ENCODE results near the gene ZNF532. TPM values are rescaled to one million over a fixed set of nuclear protein-coding genes. Genes with fewer than 3 reads are reported as not detected.

Gene ZNF532
- total and polyA plus RNA-seq, 2 of the 13 experiments (the other 11 are each of a cell fraction or from before 2014, with no cell fraction given): not detected

DNA sequence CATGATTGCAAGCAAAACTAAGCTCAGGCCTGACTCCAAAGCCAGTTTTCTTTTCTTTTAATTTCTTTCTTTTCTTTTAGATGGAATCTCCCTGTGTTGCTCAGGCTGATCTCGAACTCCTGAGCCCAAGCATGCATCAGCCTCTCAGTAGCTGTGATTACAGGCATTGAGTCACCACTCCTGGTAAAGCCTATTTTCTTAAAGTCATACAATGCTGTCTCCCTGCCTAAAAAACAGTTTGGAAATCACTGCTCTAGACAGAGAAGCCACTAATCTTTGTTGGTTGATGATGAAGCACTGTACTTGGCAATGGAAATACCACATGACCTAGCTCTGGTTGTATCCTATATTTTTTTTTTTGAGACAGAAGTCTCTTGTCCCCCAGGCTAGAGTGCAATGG, 33.1 kb upstream of the ZNF532 start:
- no peaks in the 10 kb centered on the region for H3K79me2 ChIP-seq (ENCODE audit: insufficient read depth, low read length)
- no peak for ATAC-seq
- H3K36me3 ChIP-seq (replicated peaks in 1 of 2; ENCODE audit: control insufficient read depth in 1 of 2, insufficient read depth in 2 of 2, low read length in 2 of 2): no peaks in the 10 kb centered on the region
- H2AFZ ChIP-seq (ENCODE audit: low read length): no peak overlapping the region
- H3K4me2 ChIP-seq (ENCODE audit: low read depth, low read length): no peak overlapping the region
- ChIA-PET CTCF (ENCODE audit: low intra/inter-chr PET ratio, low total read pairs) (no interaction called here), POLR2A (no interaction called here)
- no peak overlapping the region for H3K9ac ChIP-seq (ENCODE audit: insufficient read depth, low read depth, low read length)
- no peaks in the 10 kb centered on the region for H3K4me1 ChIP-seq (ENCODE audit: insufficient read depth, low read length)
- no peaks in the 10 kb centered on the region for H4K20me1 ChIP-seq (ENCODE audit: insufficient read depth, low read length)
- FAIRE-seq: no peak
- H3K27ac ChIP-seq (ENCODE audit: extremely low read length, insufficient read depth, low read length): no peak overlapping the region
- H3K27me3 ChIP-seq (ENCODE audit: control insufficient read depth in 1 of 2, insufficient read depth in 2 of 2, low read length in 2 of 2): peaks cover 0 to 1% of the 10 kb centered on the region in 2 experiments; a peak in 1 of 5 replicates
- no peak overlapping the region for H3K4me3 ChIP-seq (replicated peaks in 1 of 3; ENCODE audit: insufficient read depth in 1 of 3, low read depth in 2 of 3, low read length in 3 of 3)
- no peaks in the 10 kb centered on the region for H3K9me3 ChIP-seq (ENCODE audit: low read length)
- TF ChIP-seq TAF1 (CRISPR knock-in tag; IDR thresholded peaks at IDR 0.05) (no peak), ZBTB1 (CRISPR knock-in tag; IDR thresholded peaks at IDR 0.05; ENCODE audit: borderline replicate concordance) (no peak)
- TF ChIP-seq, protein P1, sequence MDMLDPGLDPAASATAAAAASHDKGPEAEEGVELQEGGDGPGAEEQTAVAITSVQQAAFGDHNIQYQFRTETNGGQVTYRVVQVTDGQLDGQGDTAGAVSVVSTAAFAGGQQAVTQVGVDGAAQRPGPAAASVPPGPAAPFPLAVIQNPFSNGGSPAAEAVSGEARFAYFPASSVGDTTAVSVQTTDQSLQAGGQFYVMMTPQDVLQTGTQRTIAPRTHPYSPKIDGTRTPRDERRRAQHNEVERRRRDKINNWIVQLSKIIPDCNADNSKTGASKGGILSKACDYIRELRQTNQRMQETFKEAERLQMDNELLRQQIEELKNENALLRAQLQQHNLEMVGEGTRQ (IDR thresholded peaks at IDR 0.05; ENCODE audit: low read depth, low read length): 0 out of 2 replicates have a peak, but pooled peaks have one; percentile 19
- TF ChIP-seq, protein P1 (CRISPR knock-in tag; IDR thresholded peaks at IDR 0.05; ENCODE audit: borderline replicate concordance): no peak
- in situ Hi-C loops (cut with HindIII; ENCODE audit: extremely low pct_ligation_motif_present, low pct_unique_long_range_greater_than_20kb): no loop called here
- no TSS peak for BruUV-seq (replicated peaks)
- no peak for DNase-seq (ENCODE audit: low spot score)
- 7% methylated on average over 1 of the region's 1 CpG for WGBS (ENCODE audit: low lambda C conversion rate)
- intact Hi-C loops (cut with micrococcal nuclease; ENCODE audit: unreplicated experiment): no loop called here

DNA sequence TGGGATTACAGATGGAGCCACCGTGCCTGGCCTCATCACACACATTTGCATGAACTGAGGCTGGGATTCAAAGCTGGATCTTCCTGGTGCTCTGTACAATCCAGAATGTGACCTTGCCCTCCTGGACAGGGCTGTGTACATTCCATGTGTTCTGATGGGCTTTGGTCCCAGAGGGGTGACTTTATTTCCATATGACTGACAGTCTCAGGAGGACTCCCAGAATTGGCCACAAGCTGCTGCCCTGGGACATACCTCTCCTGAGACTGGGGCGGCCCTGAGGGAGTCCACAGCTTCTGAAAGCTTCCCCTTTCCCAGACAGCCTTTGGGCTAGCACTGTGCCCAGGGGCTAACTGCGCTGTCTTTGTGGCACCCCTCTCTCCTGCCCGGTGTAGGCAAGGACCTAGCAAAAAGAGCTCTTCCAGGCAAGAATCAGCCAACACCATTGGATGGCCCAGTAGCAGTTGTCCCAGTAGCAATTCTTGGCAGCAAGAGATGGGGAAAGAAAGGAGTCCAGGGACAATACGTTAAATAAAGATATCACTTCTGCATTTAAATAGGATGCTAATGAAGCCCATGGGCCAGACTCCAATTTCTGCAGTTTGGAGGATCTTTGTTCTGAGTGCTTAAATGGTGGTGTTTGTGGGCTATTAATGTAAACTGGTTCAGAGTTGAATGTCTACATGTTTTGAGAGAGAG, 26.4 kb upstream of the ZNF532 start:
- no peak overlapping the region for H3K27ac ChIP-seq (ENCODE audit: extremely low read length, insufficient read depth, low read length)
- CTCF ChIA-PET (ENCODE audit: low intra/inter-chr PET ratio, low total read pairs): no interaction called here
- H2AFZ ChIP-seq (ENCODE audit: low read length): no peak overlapping the region
- H3K4me3 ChIP-seq (replicated peaks in 1 of 3; ENCODE audit: insufficient read depth in 1 of 3, low read depth in 2 of 3, low read length in 3 of 3): no peak overlapping the region
- ATAC-seq: peak; percentile 94
- no peak overlapping the region for H3K9ac ChIP-seq (ENCODE audit: insufficient read depth, low read depth, low read length)
- DNase-seq (ENCODE audit: low spot score): peak; percentile 26
- WGBS (ENCODE audit: low lambda C conversion rate): 29% methylated on average over 4 of the region's 5 CpGs
- FAIRE-seq: no peak
- peaks cover 20% of the 10 kb centered on the region for H3K4me1 ChIP-seq (ENCODE audit: insufficient read depth, low read length)
- in situ Hi-C loops (cut with HindIII; ENCODE audit: extremely low pct_ligation_motif_present, low pct_unique_long_range_greater_than_20kb): no loop called here
- H3K4me2 ChIP-seq (ENCODE audit: low read depth, low read length): 0 out of 2 replicates have a peak overlapping the region, but pooled peaks have one; percentile 5
- H3K9me3 ChIP-seq (ENCODE audit: low read length): no peaks in the 10 kb centered on the region
- no TSS peak for BruUV-seq (replicated peaks)
- H3K36me3 ChIP-seq (replicated peaks in 1 of 2; ENCODE audit: control insufficient read depth in 1 of 2, insufficient read depth in 2 of 2, low read length in 2 of 2): no peaks in the 10 kb centered on the region
- no peaks in the 10 kb centered on the region for H3K79me2 ChIP-seq (ENCODE audit: insufficient read depth, low read length)
- POLR2A ChIA-PET: no interaction called here
- H4K20me1 ChIP-seq (ENCODE audit: insufficient read depth, low read length): no peaks in the 10 kb centered on the region
- peaks cover 0 to 11% of the 10 kb centered on the region in 2 experiments; a peak in 1 of 5 replicates for H3K27me3 ChIP-seq (ENCODE audit: control insufficient read depth in 1 of 2, insufficient read depth in 2 of 2, low read length in 2 of 2)
- intact Hi-C loops (cut with micrococcal nuclease; ENCODE audit: unreplicated experiment): no loop called here
- TF ChIP-seq ZNF282 (IDR thresholded peaks at IDR 0.05; ENCODE audit: partially characterized antibody) (no peak), ZMAT3 (CRISPR knock-in tag; conservative IDR thresholded peaks at IDR 0.05) (no peak), ZNF224 (CRISPR knock-in tag; IDR thresholded peaks at IDR 0.05) (no peak), SKI (IDR thresholded peaks at IDR 0.05; ENCODE audit: partially characterized antibody) (no peak), SYNCRIP (IDR thresholded peaks at IDR 0.05; ENCODE audit: insufficient read depth, low read depth, low read length) (no peak), ZKSCAN1 (IDR thresholded peaks at IDR 0.05; ENCODE audit: low read length) (no peak), BORCS8-MEF2B (CRISPR knock-in tag; IDR thresholded peaks at IDR 0.05) (no peak), LCORL (IDR thresholded peaks at IDR 0.05) (no peak), LCORL (CRISPR knock-in tag; IDR thresholded peaks at IDR 0.05) (peak; percentile 41; the same call in 1 of the 2 replicates), HNF4A (CRISPR knock-in tag; IDR thresholded peaks at IDR 0.05) (peak; percentile 70), ZNF232 (CRISPR knock-in tag; IDR thresholded peaks at IDR 0.05; ENCODE audit: borderline replicate concordance) (no peak)
- TF ChIP-seq, protein P2, sequence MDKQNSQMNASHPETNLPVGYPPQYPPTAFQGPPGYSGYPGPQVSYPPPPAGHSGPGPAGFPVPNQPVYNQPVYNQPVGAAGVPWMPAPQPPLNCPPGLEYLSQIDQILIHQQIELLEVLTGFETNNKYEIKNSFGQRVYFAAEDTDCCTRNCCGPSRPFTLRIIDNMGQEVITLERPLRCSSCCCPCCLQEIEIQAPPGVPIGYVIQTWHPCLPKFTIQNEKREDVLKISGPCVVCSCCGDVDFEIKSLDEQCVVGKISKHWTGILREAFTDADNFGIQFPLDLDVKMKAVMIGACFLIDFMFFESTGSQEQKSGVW (CRISPR knock-in tag; IDR thresholded peaks at IDR 0.05; ENCODE audit: borderline replicate concordance): no peak
- TF ChIP-seq, protein P3, sequence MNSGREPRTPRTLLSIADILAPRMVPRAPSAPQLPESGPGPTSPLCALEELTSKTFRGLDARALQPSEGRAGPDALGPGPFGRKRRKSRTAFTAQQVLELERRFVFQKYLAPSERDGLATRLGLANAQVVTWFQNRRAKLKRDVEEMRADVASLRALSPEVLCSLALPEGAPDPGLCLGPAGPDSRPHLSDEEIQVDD (CRISPR knock-in tag; IDR thresholded peaks at IDR 0.05; ENCODE audit: borderline replicate concordance): no peak
